GM23338 (cell line): ENCODE results near the gene KRT78.

Experiments
- CREB1 ChIP-seq: fragments of 250-450 bp; sonication (Bioruptor Pico); IDR thresholded peaks from 2 replicates; pipeline ENCODE4 v1.5.0; 2020; ENCODE audit warnings: low read depth, mild to moderate bottlenecking, moderate library complexity
- EZH2 ChIP-seq: fragments of 200-600 bp; sonication (generic); IDR thresholded peaks from one replicate; pipeline ENCODE4 v1.8.0; 2017; ENCODE audit warnings: antibody characterized with exemption, mild to moderate bottlenecking, low read depth; ENCODE audit not compliant: unreplicated experiment
- EZH2phosphoT487 ChIP-seq: fragments of 200-600 bp; sonication (generic); IDR thresholded peaks from one replicate; pipeline ENCODE4 v1.8.1; 2018; ENCODE audit warnings: antibody characterized with exemption; ENCODE audit not compliant: unreplicated experiment
- JUNB ChIP-seq: IDR thresholded peaks from one replicate; pipeline ENCODE4 v1.6.1; 2016; ENCODE audit warnings: antibody characterized with exemption; ENCODE audit not compliant: unreplicated experiment
- NANOG ChIP-seq: IDR thresholded peaks from 2 replicates; pipeline ENCODE4 v1.6.1; 2016; ENCODE audit warnings: antibody characterized with exemption, borderline replicate concordance
- POLR2AphosphoS5 ChIP-seq: IDR thresholded peaks from 2 replicates; pipeline ENCODE4 v1.6.1; 2016; ENCODE audit warnings: antibody characterized with exemption, low read depth
- STAT1 ChIP-seq: IDR thresholded peaks from one replicate; pipeline ENCODE4 v1.6.1; 2016; ENCODE audit warnings: antibody characterized with exemption; ENCODE audit not compliant: unreplicated experiment
- TF ChIP-seq, protein P1 (sequence below), 2 experiments: fragments of 200-600 bp in 1 of 2; sonication (generic) in 1 of 2; conservative IDR thresholded peaks; 2 replicates each; pipeline versions ENCODE4 v1.5.1 to v1.6.1; 2016 to 2017; ENCODE audit warnings: antibody characterized with exemption in 2 of 2, low read depth in 2 of 2, mild to moderate bottlenecking in 2 of 2, moderate library complexity in 1 of 2
- TF ChIP-seq, protein P2 (sequence below): IDR thresholded peaks from one replicate; pipeline ENCODE4 v1.6.1; 2018; ENCODE audit warnings: antibody characterized with exemption; ENCODE audit not compliant: unreplicated experiment

DNA sequence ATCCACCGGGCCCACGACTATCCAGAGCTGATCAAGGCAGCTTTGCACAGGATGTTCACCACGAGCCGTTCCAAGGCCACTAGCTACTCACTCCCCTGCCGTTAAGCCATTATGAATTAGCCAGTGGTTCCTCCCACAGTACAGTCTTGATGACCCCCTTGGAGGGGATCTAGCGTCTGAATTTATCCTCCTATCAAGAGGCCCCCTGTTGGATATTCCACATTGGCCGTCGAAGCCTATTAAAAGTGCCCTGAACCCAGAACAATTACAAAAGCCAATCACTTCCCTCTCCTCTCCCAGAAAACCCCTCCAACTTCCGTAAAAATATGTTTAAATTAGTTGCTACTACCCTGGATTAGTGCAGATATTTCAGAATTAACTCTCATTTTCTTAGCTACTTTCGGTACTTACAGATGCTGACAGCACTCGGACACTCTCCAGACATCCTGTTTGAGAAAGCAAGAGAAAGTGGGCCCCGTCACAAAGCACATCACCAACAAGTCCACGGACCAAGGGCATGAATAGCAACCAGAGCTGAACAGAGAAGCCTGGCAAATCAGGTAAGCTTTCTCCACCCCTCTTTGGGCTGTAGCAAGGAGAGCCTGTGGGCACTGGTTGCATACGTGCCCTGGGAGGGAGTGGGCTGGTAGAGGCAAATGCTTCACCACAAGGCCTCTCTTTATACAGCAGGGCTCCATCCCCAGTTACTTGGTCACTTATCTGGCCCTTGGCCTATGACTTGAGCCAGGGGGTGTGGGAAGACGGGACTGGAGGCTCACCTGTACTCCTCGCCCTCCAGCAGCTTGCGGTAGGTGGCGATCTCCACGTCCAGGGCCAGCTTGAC, 58.1 kb downstream of the KRT78 start:
- TF ChIP-seq EZH2 (no peak), POLR2AphosphoS5 (no peak), CREB1 (CRISPR knock-in tag) (no peak), NANOG (no peak), EZH2phosphoT487 (no peak), JUNB (no peak), STAT1 (no peak)
- TF ChIP-seq, protein P1, sequence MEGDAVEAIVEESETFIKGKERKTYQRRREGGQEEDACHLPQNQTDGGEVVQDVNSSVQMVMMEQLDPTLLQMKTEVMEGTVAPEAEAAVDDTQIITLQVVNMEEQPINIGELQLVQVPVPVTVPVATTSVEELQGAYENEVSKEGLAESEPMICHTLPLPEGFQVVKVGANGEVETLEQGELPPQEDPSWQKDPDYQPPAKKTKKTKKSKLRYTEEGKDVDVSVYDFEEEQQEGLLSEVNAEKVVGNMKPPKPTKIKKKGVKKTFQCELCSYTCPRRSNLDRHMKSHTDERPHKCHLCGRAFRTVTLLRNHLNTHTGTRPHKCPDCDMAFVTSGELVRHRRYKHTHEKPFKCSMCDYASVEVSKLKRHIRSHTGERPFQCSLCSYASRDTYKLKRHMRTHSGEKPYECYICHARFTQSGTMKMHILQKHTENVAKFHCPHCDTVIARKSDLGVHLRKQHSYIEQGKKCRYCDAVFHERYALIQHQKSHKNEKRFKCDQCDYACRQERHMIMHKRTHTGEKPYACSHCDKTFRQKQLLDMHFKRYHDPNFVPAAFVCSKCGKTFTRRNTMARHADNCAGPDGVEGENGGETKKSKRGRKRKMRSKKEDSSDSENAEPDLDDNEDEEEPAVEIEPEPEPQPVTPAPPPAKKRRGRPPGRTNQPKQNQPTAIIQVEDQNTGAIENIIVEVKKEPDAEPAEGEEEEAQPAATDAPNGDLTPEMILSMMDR (conservative IDR thresholded peaks at IDR 0.05; ENCODE audit: low read depth in 2 of 2): peak in 1 of 2 experiments; percentile 30; a peak in 1 of 4 replicates
- TF ChIP-seq, protein P2, sequence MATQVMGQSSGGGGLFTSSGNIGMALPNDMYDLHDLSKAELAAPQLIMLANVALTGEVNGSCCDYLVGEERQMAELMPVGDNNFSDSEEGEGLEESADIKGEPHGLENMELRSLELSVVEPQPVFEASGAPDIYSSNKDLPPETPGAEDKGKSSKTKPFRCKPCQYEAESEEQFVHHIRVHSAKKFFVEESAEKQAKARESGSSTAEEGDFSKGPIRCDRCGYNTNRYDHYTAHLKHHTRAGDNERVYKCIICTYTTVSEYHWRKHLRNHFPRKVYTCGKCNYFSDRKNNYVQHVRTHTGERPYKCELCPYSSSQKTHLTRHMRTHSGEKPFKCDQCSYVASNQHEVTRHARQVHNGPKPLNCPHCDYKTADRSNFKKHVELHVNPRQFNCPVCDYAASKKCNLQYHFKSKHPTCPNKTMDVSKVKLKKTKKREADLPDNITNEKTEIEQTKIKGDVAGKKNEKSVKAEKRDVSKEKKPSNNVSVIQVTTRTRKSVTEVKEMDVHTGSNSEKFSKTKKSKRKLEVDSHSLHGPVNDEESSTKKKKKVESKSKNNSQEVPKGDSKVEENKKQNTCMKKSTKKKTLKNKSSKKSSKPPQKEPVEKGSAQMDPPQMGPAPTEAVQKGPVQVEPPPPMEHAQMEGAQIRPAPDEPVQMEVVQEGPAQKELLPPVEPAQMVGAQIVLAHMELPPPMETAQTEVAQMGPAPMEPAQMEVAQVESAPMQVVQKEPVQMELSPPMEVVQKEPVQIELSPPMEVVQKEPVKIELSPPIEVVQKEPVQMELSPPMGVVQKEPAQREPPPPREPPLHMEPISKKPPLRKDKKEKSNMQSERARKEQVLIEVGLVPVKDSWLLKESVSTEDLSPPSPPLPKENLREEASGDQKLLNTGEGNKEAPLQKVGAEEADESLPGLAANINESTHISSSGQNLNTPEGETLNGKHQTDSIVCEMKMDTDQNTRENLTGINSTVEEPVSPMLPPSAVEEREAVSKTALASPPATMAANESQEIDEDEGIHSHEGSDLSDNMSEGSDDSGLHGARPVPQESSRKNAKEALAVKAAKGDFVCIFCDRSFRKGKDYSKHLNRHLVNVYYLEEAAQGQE: no peak
